Keratinocyte (primary cell): ENCODE results near the gene NOD1. TPM values are rescaled to one million over a fixed set of nuclear protein-coding genes. Genes with fewer than 3 reads are reported as not detected.

Source experiments
- DNase-seq: peaks from one replicate; pipeline ENCODE4 v3.0.0-alpha.2; 2011; ENCODE audit warnings: low read depth, missing footprints, low spot score
- FAIRE-seq: peaks from 2 replicates; lab custom pipeline; 2011; peaks lifted over from hg19 to GRCh38; lab: Jason Lieb, UNC
- H2AFZ ChIP-seq: 2 replicates; pipeline ENCODE4 v1.6.0; 2012; ENCODE audit warnings: low read length, control low read depth, inconsistent platforms; ENCODE audit not compliant: control insufficient read depth
- H3K27ac ChIP-seq: 2 replicates; pipeline ENCODE4 v1.5.1; 2011; ENCODE audit warnings: low read length; ENCODE audit not compliant: control insufficient read depth, insufficient read depth
- H3K27me3 ChIP-seq: 3 replicates; pipeline ENCODE4 v1.6.0; 2011; ENCODE audit warnings: low read length; ENCODE audit not compliant: control insufficient read depth, insufficient read depth; ENCODE audit errors: extremely low read depth
- H3K36me3 ChIP-seq, 2 experiments: 2 replicates in 1 of 2; 3 replicates in 1 of 2; pipeline ENCODE4 v1.5.1; 2011; ENCODE audit warnings: low read length in 2 of 2, mild to moderate bottlenecking in 1 of 2; ENCODE audit not compliant: control insufficient read depth in 2 of 2, insufficient read depth in 2 of 2; ENCODE audit errors: extremely low read depth in 1 of 2
- H3K4me1 ChIP-seq: 3 replicates; pipeline ENCODE4 v1.5.1; 2011; ENCODE audit warnings: low read length; ENCODE audit not compliant: control insufficient read depth, insufficient read depth; ENCODE audit errors: extremely low read depth
- H3K4me2 ChIP-seq: 3 replicates; pipeline ENCODE4 v1.6.0; 2011; ENCODE audit warnings: low read depth, low read length; ENCODE audit not compliant: control insufficient read depth, insufficient read depth; ENCODE audit errors: extremely low read depth
- H3K4me3 ChIP-seq, 3 experiments: fragments of 200-600 bp in 1 of 3; sonication (generic) in 1 of 3; 2 replicates in 2 of 3; 3 replicates in 1 of 3; pipeline ENCODE4 v1.5.1; 2011 to 2016; ENCODE audit warnings: low read length in 3 of 3, mild to moderate bottlenecking in 3 of 3, control low read depth in 2 of 3, inconsistent platforms in 1 of 3, low read depth in 1 of 3, mixed read lengths in 1 of 3, mixed run types in 1 of 3, moderate library complexity in 1 of 3; ENCODE audit not compliant: control insufficient read depth in 2 of 3, insufficient read depth in 2 of 3; ENCODE audit errors: extremely low read depth in 1 of 3
- H3K79me2 ChIP-seq: 2 replicates; pipeline ENCODE4 v1.6.0; 2012; ENCODE audit warnings: low read length; ENCODE audit not compliant: control insufficient read depth, insufficient read depth
- H3K9ac ChIP-seq: 3 replicates; pipeline ENCODE4 v1.6.0; 2011; ENCODE audit warnings: low read length; ENCODE audit not compliant: control insufficient read depth, insufficient read depth; ENCODE audit errors: extremely low read depth
- H3K9me1 ChIP-seq: 3 replicates; pipeline ENCODE4 v1.6.0; 2011; ENCODE audit warnings: low read length; ENCODE audit not compliant: control insufficient read depth, insufficient read depth; ENCODE audit errors: extremely low read depth
- H3K9me3 ChIP-seq: 2 replicates; pipeline ENCODE4 v1.5.1; 2012; ENCODE audit warnings: low read depth, low read length; ENCODE audit not compliant: control insufficient read depth
- H4K20me1 ChIP-seq: 3 replicates; pipeline ENCODE4 v1.6.0; 2011; ENCODE audit warnings: low read length; ENCODE audit not compliant: control insufficient read depth, insufficient read depth; ENCODE audit errors: extremely low read depth
- EZH2 ChIP-seq: IDR thresholded peaks from one replicate; pipeline ENCODE4 v1.6.1; 2012; ENCODE audit warnings: inconsistent platforms, mild to moderate bottlenecking, low read length, moderate library complexity
- dilution Hi-C: fragments of 300-500 bp; cut with MboI; formaldehyde crosslinking; loops from one replicate; pipeline ENCODE4 v1.7.0; 2020; ENCODE audit warnings: low sequenced_read_pairs; ENCODE audit not compliant: extremely low pct_ligation_motif_present
- polyA plus RNA-seq, 5 experiments: library from polyadenylated mRNA; depleted of rRNA in 3 of 5; stranded (reverse) in 3 of 5; stranded (forward) in 1 of 5; unstranded in 1 of 5; fragments of >200 nt; gene quantifications; 1 replicate in 1 of 5; 2 replicates in 3 of 5; 3 replicates in 1 of 5; pipeline versions ENCODE4 v1.2.1 to v1.2.3, GENCODE V29; 2011 to 2012; ENCODE audit warnings: missing spikeins in 2 of 5, low read depth in 1 of 5, low replicate concordance in 1 of 5
- TF ChIP-seq, protein P1 (sequence below), 3 experiments: IDR thresholded peaks in 1 of 3; conservative IDR thresholded peaks in 1 of 3; optimal IDR thresholded peaks in 1 of 3; 2 replicates in 2 of 3; 3 replicates in 1 of 3; pipeline versions ENCODE3 to v1.5.1; 2011; ENCODE audit warnings: low read length in 3 of 3, mild to moderate bottlenecking in 3 of 3, moderate library complexity in 2 of 3, control low read depth in 1 of 3, inconsistent platforms in 1 of 3; ENCODE audit not compliant: insufficient read depth in 2 of 3; ENCODE audit errors: extremely low read depth in 1 of 3

NOD1 gene
- polyA plus RNA-seq, 1 donor (not counting 4 experiments of a cell fraction or from before 2014, with no cell fraction given): 4.3 TPM

DNA sequence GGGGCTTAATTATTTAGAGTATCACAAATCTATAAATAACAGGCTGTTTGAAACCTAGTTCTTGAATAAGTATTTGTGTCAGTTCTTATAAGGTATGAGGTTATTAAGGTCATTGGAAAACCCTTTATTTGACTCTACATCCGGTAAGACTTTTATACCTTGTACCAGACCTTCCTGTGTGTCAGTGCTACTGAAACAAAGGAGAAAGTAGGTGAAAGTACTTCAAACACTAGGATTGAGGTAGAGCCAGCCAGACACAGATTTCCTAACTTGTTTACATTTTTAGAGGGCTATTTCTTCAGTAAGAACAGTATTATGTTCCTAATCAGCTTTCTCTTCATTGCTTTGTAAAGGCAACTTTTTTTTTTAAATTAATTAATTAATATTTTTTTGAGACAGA lies 100.3 kb downstream of the NOD1 start:
- DNase-seq (no peak), FAIRE-seq (no peak)
- dilution Hi-C loops: no loop called here
- Histone ChIP-seq H3K4me1 (no peaks in the 10 kb centered on the region), H2AFZ (no peak overlapping the region), H3K4me2 (no peak overlapping the region), H3K79me2 (no peaks in the 10 kb centered on the region), H3K9ac (no peak overlapping the region), H3K9me3 (no peaks in the 10 kb centered on the region), H4K20me1 (no peaks in the 10 kb centered on the region), H3K9me1 (no peaks in the 10 kb centered on the region), H3K4me3 (no peak overlapping the region), H3K27ac (no peak overlapping the region), H3K27me3 (no peaks in the 10 kb centered on the region), H3K36me3 (no peaks in the 10 kb centered on the region)
- no peak for TF ChIP-seq EZH2
- TF ChIP-seq, protein P1, sequence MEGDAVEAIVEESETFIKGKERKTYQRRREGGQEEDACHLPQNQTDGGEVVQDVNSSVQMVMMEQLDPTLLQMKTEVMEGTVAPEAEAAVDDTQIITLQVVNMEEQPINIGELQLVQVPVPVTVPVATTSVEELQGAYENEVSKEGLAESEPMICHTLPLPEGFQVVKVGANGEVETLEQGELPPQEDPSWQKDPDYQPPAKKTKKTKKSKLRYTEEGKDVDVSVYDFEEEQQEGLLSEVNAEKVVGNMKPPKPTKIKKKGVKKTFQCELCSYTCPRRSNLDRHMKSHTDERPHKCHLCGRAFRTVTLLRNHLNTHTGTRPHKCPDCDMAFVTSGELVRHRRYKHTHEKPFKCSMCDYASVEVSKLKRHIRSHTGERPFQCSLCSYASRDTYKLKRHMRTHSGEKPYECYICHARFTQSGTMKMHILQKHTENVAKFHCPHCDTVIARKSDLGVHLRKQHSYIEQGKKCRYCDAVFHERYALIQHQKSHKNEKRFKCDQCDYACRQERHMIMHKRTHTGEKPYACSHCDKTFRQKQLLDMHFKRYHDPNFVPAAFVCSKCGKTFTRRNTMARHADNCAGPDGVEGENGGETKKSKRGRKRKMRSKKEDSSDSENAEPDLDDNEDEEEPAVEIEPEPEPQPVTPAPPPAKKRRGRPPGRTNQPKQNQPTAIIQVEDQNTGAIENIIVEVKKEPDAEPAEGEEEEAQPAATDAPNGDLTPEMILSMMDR (optimal IDR thresholded peaks at IDR 0.05 in 1 of 3, IDR thresholded peaks at IDR 0.05 in 1 of 3, conservative IDR thresholded peaks at IDR 0.05 in 1 of 3; ENCODE audit: extremely low read depth in 1 of 3, insufficient read depth in 2 of 3, low read length in 3 of 3): no peak

Other genes starting within 250 kb of the NOD1 start
- 4.0 to 7.0 TPM (median 6.0 TPM) in 3 replicates for gene ZNRF2, start 194.2 kb downstream of the NOD1 start, polyA plus RNA-seq
- 28.2 to 59.8 TPM (median 44.5 TPM) in 3 replicates for gene GGCT, start 26.0 kb upstream of the NOD1 start, polyA plus RNA-seq
- gene GARS1, start 116.1 kb upstream of the NOD1 start, polyA plus RNA-seq: 277 to 545 TPM (median 411 TPM) in 3 replicates
- not detected in 3 replicates for gene CRHR2, start 203.7 kb upstream of the NOD1 start, polyA plus RNA-seq